Non-pigmented ciliary epithelial cell (primary cell): ENCODE results near the gene ARFRP1.
"Not testable (repeated sequence)": the region's sequence is repeated elsewhere in the genome, so short reads cannot be mapped to it uniquely, and the experiment has no call there.

Experiments used
- DNase-seq: peaks from one replicate; pipeline ENCODE4 v3.0.0-alpha.2; 2010; ENCODE audit warnings: low read depth

Gene ARFRP1

GRCh38 chr20:63732118-63733095 lies 24.6 kb upstream of the ARFRP1 start:
- no peak for DNase-seq

DNA sequence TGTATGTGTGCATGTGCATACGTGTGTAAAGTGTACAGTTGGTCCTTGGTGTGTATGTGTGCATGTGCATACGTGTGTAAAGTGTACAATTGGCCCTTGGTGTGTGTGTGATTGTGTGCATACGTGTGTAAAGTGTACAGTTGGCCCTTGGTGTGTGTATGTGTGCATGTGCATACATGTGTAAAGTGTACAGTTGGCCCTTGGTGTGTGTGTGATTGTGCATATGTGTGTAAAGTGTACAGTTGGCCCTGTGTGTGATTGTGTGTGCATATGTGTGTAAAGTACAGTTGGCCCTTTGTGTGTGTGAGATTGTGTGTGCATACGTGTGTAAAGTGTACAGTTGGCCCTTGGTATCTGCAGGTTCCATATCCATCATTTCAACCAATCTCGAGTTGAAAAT lies 23.6 kb upstream of the ARFRP1 start:
- DNase-seq, result no peak

DNA sequence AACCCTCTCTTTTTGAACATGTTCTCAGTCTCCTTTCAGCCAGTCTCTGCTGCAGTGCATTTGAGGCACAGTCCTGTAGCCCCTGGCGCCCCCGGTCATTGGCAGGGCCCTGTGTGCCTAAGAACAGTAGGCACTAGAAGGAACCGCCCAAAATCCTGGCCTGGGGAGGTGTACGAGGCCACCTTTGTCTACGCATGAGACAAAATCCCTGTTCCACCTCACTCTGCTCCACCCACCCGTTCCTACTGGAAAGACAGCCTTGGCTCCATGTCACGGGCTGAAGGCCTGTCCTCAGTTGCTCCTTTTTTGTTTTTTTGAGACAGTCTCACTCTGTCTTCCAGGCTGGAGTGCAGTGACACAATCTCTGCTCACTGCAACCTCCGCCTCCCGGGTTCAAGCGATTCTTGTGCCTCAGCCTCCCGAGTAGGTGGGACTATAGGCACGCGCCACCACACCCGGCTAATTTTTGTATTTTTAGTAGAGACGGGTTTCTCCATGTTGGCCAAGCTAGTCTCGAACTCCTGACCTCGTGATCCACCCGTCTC lies 22.5 kb upstream of the ARFRP1 start:
- DNase-seq, result not testable (repeated sequence)

- DNase-seq, result not testable (repeated sequence)
These were observed 15.3 kb upstream of the ARFRP1 start for GRCh38 chr20:63722967-63723622.

- DNase-seq, result no peak
These were observed 11.2 kb upstream of the ARFRP1 start for GRCh38 chr20:63718996-63719395.

DNA sequence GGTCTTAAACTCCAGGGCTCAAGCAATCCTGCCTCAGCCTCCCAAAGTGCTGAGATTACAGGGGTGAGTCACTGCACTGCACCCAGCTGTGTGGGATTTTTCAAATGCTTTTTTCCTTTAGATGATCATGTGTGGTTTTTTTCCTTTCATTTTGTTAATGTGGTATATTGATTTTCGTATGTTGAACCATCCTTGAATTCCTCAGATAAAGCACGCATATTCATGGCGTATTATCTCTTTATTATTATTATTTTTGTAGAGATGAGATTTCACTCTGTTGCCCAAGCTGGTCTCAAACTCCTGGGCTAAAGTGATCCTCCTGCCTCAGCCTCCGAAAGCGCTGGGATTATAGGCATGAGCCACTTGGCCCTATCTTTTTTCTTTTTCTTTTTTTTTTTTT lies 7.1 kb upstream of the ARFRP1 start:
- no peak for DNase-seq

DNA sequence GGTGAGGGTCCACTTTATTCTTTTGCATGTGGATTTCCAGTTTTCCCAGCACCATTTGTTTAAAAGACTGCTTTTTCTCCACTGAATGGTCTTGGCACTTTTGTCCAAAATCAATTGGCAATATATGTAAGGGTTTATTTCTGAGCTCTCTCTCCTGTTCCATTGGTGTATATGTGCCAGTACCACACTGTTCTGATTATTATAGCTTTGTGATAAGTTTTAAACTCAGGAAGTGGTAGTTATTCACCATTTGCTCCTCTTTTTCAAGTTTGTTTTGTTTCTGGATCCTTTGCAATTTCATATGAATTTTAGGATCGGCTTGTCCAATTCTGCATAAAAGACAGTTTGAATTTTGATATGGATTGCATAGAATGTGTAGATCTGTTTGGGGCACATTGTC lies 4.4 kb upstream of the ARFRP1 start:
- no peak for DNase-seq

DNA sequence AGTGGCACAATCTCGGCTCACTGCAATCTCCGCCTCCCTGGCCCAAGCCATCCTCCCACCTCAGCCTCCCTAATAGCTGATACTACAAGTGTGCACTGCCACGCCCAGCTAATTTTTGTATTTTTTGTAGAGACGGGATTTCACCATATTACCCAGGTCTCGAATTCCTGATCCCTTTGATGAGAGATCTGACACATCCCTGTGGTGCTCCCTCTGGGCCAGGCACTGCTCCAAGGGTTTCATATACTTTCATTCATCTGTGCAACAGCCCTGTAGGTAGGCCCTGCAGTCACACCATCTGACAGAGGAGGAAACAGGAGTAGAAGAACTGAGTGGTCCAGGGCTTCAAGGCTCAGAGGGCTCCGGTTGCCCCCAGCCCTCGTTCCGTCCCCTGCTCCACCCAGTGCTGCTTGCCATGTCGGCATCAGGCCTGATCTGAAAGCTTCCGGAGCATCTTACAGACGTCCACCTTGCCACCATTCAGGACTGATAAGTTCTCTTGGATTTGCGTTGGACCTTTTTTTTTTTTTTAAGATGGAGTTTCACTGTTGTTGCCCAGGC lies 3.4 kb upstream of the ARFRP1 start:
- DNase-seq, result no peak

- no peak for DNase-seq
These were observed 1.4 kb upstream of the ARFRP1 start for GRCh38 chr20:63709149-63709527.

- DNase-seq, result no peak
These were observed 749 bp upstream of the ARFRP1 start for GRCh38 chr20:63708301-63709148.

- no peak for DNase-seq
These were observed 771 bp downstream of the ARFRP1 start for GRCh38 chr20:63706852-63707557.

GRCh38 chr20:63706027-63706695 lies 1.6 kb downstream of the ARFRP1 start:
- DNase-seq, result no peak

- DNase-seq, result no peak
These were observed 2.3 kb downstream of the ARFRP1 start for GRCh38 chr20:63705232-63706026.

DNA sequence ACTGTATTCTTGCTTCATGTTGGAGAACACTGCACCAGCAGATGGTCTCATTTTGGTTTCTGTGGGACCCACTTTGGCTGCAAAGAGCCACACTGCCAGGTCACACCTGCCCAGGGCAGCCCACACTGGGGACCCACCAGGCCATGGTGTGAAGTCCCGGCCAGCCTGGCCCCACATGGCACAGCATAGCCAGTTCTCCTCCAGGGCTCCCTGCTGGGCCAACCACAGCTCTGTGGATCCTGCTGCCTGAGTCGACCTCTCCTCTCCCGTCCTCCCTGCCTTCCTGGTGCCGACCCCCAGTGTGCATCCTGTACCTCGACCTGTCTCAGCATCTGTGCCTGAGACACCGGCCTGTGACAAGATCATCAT lies 3.0 kb downstream of the ARFRP1 start:
- no peak for DNase-seq

DNA sequence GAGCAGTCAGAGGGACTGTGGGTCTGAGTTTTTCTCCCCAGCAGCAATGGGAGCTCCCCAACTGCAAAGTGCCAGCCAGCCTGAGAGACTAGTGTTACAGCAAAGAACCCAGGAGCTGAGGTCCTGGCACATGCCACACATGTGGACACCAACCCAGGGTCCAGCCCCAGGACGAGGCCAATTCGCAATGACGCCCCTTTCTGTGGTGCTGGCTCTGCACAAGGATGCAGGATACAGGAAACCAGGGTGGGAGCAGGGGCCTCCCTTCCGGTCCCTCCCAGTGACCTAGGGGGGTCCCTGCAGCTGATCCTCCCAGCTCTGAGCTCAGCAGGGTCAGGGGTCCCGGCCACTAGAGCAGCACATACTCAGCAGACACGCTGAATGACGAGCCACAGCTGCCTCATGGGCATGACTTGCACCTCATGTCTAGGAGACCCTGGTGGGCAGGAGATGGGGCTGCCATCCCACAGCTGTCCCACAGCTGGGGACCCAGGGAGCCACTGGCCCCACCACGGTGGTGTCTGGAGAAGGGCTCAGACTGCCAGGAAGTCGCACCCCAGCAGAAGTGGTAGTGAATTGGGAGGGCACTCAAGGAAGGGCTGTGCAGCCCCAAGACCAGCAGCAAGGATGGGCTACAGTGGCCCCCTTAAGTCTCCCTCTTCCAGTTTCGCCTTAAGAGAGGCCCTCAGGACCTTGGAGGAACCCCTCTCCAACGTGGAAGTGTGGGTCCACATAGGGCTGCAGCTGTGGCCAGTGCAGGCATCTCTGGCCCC lies 3.6 kb downstream of the ARFRP1 start:
- no peak for DNase-seq

GRCh38 chr20:63703471-63703975 lies 4.3 kb downstream of the ARFRP1 start:
- DNase-seq, result no peak

DNA sequence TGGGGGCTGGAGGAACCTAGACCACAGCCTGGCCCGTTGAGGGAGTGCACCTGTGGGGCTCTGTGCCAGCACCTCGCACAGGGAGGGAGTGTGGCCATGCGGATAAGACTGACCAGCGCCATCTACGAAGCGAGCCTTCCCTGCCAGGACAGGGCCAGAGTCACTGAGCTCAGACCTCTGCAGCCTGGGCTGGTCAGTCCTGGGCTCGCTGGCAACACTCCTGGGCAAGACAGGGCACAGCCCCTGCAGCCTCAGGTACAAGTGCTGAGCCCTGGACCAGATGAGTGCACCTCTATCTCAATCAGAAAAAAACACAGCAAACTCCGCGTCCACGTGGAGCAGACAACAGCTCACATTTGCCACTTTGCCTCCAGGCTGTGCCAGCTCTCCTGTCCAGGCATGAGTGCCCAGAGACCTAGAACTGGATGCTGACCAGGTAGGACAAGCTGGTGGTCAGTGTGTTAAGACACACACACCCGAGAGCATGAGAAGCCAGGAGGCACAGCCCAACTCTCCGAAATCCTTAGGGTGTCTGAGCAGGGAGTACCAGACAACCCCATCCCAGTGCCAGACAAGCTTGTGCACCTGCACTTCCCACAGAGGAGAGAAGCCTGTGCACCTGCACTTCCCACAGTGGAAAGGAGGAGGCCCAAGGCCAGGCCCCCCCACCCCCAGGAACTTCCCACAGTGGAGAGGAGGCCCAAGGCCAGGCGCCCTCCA lies 4.9 kb downstream of the ARFRP1 start:
- no peak for DNase-seq

DNA sequence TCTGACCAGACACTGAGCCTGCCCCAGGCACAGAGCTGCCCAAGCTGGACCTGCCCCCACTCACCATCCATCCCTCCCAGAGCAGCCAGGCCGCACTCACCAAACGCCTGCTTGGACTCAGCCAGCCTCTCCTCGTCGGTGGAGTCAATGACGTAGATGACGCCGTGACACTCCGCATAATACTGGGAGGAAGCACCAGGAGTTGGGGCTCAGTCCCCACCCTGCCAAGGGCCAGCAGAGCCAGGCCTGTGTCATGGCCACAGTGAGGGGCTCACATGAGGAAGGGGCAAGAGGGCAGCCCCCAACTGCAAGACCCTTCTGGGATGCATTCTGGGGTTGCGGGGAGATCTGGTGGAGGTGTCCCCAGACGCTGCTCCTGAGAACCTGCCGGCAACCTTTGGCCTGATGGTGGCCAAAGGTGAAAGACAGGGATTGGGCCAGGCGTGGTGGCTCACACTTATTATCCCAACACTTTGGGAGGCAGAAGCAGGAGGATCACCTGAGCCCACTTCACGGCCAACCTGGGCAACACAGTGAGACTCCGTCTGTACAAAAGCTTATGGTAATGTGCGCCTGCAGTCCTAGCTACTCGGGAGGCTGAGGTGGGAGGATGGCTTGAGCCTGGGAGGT lies 5.6 kb downstream of the ARFRP1 start:
- no peak for DNase-seq
